H1 (cell line): ENCODE measurements around the gene ANKRD29. TPM values are rescaled to one million over a fixed set of nuclear protein-coding genes. Genes with fewer than 3 reads are reported as not detected.

Source experiments
- CTCF ChIA-PET: fragments of 300-600 bp; sonication (Branson Sonifier 250); formaldehyde crosslinking; loops from one replicate; lab custom pipeline; 2021; ENCODE audit not compliant: partially characterized antibody; lab: Charles Lee
- POLR2A ChIA-PET: fragments of 300-600 bp; sonication (Branson Sonifier 250); formaldehyde crosslinking; loops from one replicate; lab custom pipeline; 2021; ENCODE audit warnings: inconsistent platforms; ENCODE audit not compliant: partially characterized antibody; lab: Charles Lee
- DNase-seq, 2 experiments: peaks; one replicate each; pipeline versions ENCODE4 v3.0.0 to v3.0.0-alpha.2; 2010 to 2022; ENCODE audit warnings: low spot score in 2 of 2, low read depth in 1 of 2, mixed read lengths in 1 of 2
- FAIRE-seq: peaks from 2 replicates; lab custom pipeline; 2011; peaks lifted over from hg19 to GRCh38; lab: Jason Lieb, UNC
- H2AFZ ChIP-seq: 2 replicates; pipeline ENCODE4 v1.8.1; 2012; ENCODE audit warnings: low read length, inconsistent platforms
- H2AK5ac ChIP-seq: 2 replicates; pipeline ENCODE4 v1.6.1; 2013; ENCODE audit warnings: low read depth, low read length
- H2BK120ac ChIP-seq: replicated peaks from 2 replicates; pipeline ENCODE3; 2013; ENCODE audit warnings: low read depth, low read length, inconsistent platforms
- H2BK12ac ChIP-seq: 2 replicates; pipeline ENCODE4 v1.6.1; 2013; ENCODE audit warnings: low read depth, low read length
- H2BK15ac ChIP-seq: 2 replicates; pipeline ENCODE4 v1.6.1; 2013; ENCODE audit warnings: low read length
- H2BK20ac ChIP-seq: 2 replicates; pipeline ENCODE4 v1.6.1; 2013; ENCODE audit warnings: low read length
- H2BK5ac ChIP-seq: 2 replicates; pipeline ENCODE4 v1.6.1; 2013; ENCODE audit warnings: low read depth, low read length
- H3K14ac ChIP-seq: 2 replicates; pipeline ENCODE4 v1.6.1; 2013; ENCODE audit warnings: inconsistent platforms; ENCODE audit not compliant: insufficient read length
- H3K18ac ChIP-seq: 2 replicates; pipeline ENCODE4 v1.6.1; 2013; ENCODE audit warnings: low read length; ENCODE audit errors: extremely low read depth
- H3K23ac ChIP-seq: 2 replicates; pipeline ENCODE4 v1.6.1; 2013; ENCODE audit warnings: inconsistent platforms; ENCODE audit not compliant: insufficient read length
- H3K23me2 ChIP-seq: 2 replicates; pipeline ENCODE4 v1.6.1; 2013; ENCODE audit warnings: low read depth, low read length
- H3K27ac ChIP-seq: 2 replicates; pipeline ENCODE4 v1.6.1; 2011; ENCODE audit warnings: low read depth, low read length, inconsistent platforms
- H3K27me3 ChIP-seq, 4 experiments: replicated peaks in 1 of 4; 1 replicate in 1 of 4; 2 replicates in 3 of 4; pipeline versions ENCODE4 v1.6.1 to v1.8.1; 2011 to 2013; ENCODE audit warnings: low read length in 3 of 4, mild to moderate bottlenecking in 3 of 4, inconsistent platforms in 2 of 4, mixed read lengths in 2 of 4, moderate library complexity in 1 of 4; ENCODE audit not compliant: control insufficient read depth in 3 of 4, insufficient read depth in 3 of 4; ENCODE audit errors: extremely low read depth in 1 of 4
- H3K36me3 ChIP-seq, 4 experiments: 2 replicates each; pipeline versions ENCODE4 v1.6.1 to v1.8.1; 2011 to 2013; ENCODE audit warnings: mild to moderate bottlenecking in 4 of 4, low read length in 3 of 4, moderate library complexity in 2 of 4, control low read depth in 1 of 4, inconsistent platforms in 1 of 4; ENCODE audit not compliant: insufficient read depth in 4 of 4, control insufficient read depth in 2 of 4
- H3K4ac ChIP-seq: replicated peaks from 2 replicates; pipeline ENCODE3; 2013; ENCODE audit warnings: low read length, low read depth, mixed read lengths, inconsistent platforms; ENCODE audit not compliant: insufficient read length
- H3K4me1 ChIP-seq, 4 experiments: replicated peaks in 1 of 4; 1 replicate in 1 of 4; 2 replicates in 3 of 4; pipeline versions ENCODE4 v1.6.1 to v1.8.1; 2011 to 2013; ENCODE audit warnings: low read length in 3 of 4, inconsistent platforms in 2 of 4, mixed read lengths in 1 of 4; ENCODE audit not compliant: insufficient read depth in 4 of 4, control insufficient read depth in 3 of 4
- H3K4me2 ChIP-seq, 2 experiments: 2 replicates each; pipeline versions ENCODE4 v1.6.1 to v1.8.1; 2011 to 2013; ENCODE audit warnings: low read depth in 2 of 2, low read length in 2 of 2, control low read depth in 1 of 2, inconsistent platforms in 1 of 2, mild to moderate bottlenecking in 1 of 2; ENCODE audit not compliant: insufficient read depth in 1 of 2
- H3K4me3 ChIP-seq, 4 experiments: fragments of 200-600, 300-600 bp in 1 of 4; sonication (generic), shearing (Covaris generic), sonication (Bioruptor Twin) in 1 of 4; 2 replicates each; pipeline versions ENCODE4 v1.5.1 to v1.8.1; 2011 to 2016; ENCODE audit warnings: low read length in 4 of 4, low read depth in 3 of 4, control low read depth in 2 of 4, inconsistent platforms in 2 of 4, mild to moderate bottlenecking in 2 of 4, mixed read lengths in 1 of 4, moderate library complexity in 1 of 4; ENCODE audit not compliant: insufficient read depth in 2 of 4; ENCODE audit errors: extremely low read depth in 1 of 4
- H3K56ac ChIP-seq: replicated peaks from 2 replicates; pipeline ENCODE3; 2013; ENCODE audit warnings: low read depth, mild to moderate bottlenecking, mixed read lengths, low read length, inconsistent platforms; ENCODE audit not compliant: insufficient read length
- H3K79me1 ChIP-seq: 2 replicates; pipeline ENCODE4 v1.6.1; 2013; ENCODE audit warnings: low read depth, low read length, control low read depth
- H3K79me2 ChIP-seq, 2 experiments: 2 replicates each; pipeline versions ENCODE4 v1.6.1 to v1.8.1; 2012 to 2013; ENCODE audit warnings: low read length in 2 of 2, mild to moderate bottlenecking in 2 of 2, inconsistent platforms in 1 of 2; ENCODE audit not compliant: insufficient read depth in 2 of 2, control insufficient read depth in 1 of 2
- H3K9ac ChIP-seq, 4 experiments: replicated peaks in 1 of 4; 1 replicate in 1 of 4; 2 replicates in 3 of 4; pipeline versions ENCODE4 v1.6.1 to v1.8.1; 2011 to 2013; ENCODE audit warnings: low read depth in 3 of 4, low read length in 3 of 4, control low read depth in 2 of 4, mild to moderate bottlenecking in 2 of 4, moderate library complexity in 2 of 4, inconsistent platforms in 1 of 4; ENCODE audit errors: extremely low read depth in 1 of 4
- H3K9me3 ChIP-seq, 2 experiments: 2 replicates each; pipeline versions ENCODE4 v1.6.1 to v1.8.1; 2012 to 2013; ENCODE audit warnings: mild to moderate bottlenecking in 2 of 2, moderate library complexity in 2 of 2, control low read depth in 1 of 2, inconsistent platforms in 1 of 2, low read depth in 1 of 2, low read length in 1 of 2, mixed read lengths in 1 of 2; ENCODE audit not compliant: insufficient read depth in 2 of 2
- H4K20me1 ChIP-seq, 2 experiments: replicated peaks in 1 of 2; 2 replicates each; pipeline versions ENCODE3 to v1.8.1; 2011 to 2013; ENCODE audit warnings: inconsistent platforms in 2 of 2, low read length in 2 of 2, mild to moderate bottlenecking in 1 of 2; ENCODE audit not compliant: insufficient read depth in 2 of 2, control insufficient read depth in 1 of 2
- H4K5ac ChIP-seq: 2 replicates; pipeline ENCODE4 v1.6.1; 2013; ENCODE audit warnings: low read length, low read depth, mixed read lengths, inconsistent platforms; ENCODE audit not compliant: insufficient read length
- H4K8ac ChIP-seq: 2 replicates; pipeline ENCODE4 v1.8.0; 2013; ENCODE audit warnings: mild to moderate bottlenecking, moderate library complexity, low read length, inconsistent platforms; ENCODE audit not compliant: insufficient read depth; ENCODE audit errors: extremely low read depth
- H4K91ac ChIP-seq: replicated peaks from 2 replicates; pipeline ENCODE3; 2013; ENCODE audit warnings: low read length, mixed read lengths, inconsistent platforms; ENCODE audit not compliant: insufficient read length
- BRCA1 ChIP-seq: IDR thresholded peaks from 2 replicates; pipeline ENCODE4 v1.6.1; 2012; ENCODE audit warnings: low read depth, low read length, improper control_type of control experiment
- CBX5 ChIP-seq: fragments of 300-800, 300-1000 bp; sonication (generic); IDR thresholded peaks from 2 replicates; pipeline ENCODE4 v1.7.1; 2016; ENCODE audit warnings: antibody characterized with exemption, low read length, low read depth
- EP300 ChIP-seq, 2 experiments: IDR thresholded peaks; 1 replicate in 1 of 2; 2 replicates in 1 of 2; pipeline ENCODE4 v1.6.1; 2011 to 2012; ENCODE audit warnings: low read depth in 2 of 2, low read length in 2 of 2, mild to moderate bottlenecking in 2 of 2, borderline replicate concordance in 1 of 2, inconsistent platforms in 1 of 2, moderate library complexity in 1 of 2
- EZH2 ChIP-seq: fragments of 200-600 bp; sonication (generic); IDR thresholded peaks from 2 replicates; pipeline ENCODE4 v1.7.1; 2012; ENCODE audit warnings: low read depth, mild to moderate bottlenecking, moderate library complexity, low read length, inconsistent platforms; ENCODE audit not compliant: severe bottlenecking
- RXRA ChIP-seq: IDR thresholded peaks from 2 replicates; pipeline ENCODE4 v1.6.1; 2011; ENCODE audit warnings: low read depth, mild to moderate bottlenecking, low read length, moderate library complexity; ENCODE audit not compliant: insufficient read depth
- SAP30 ChIP-seq: fragments of 300-600 bp; sonication (generic); IDR thresholded peaks from 2 replicates; pipeline ENCODE4 v1.7.1; 2012; ENCODE audit warnings: low read length, moderate library complexity, mild to moderate bottlenecking, inconsistent platforms; ENCODE audit not compliant: insufficient read depth, insufficient replicate concordance
- SUZ12 ChIP-seq: fragments of 200-600 bp; sonication (generic); IDR thresholded peaks from 2 replicates; pipeline ENCODE4 v1.6.1; 2012; ENCODE audit warnings: mild to moderate bottlenecking, inconsistent platforms, low read length, moderate library complexity, mixed read lengths
- TCF12 ChIP-seq: IDR thresholded peaks from 2 replicates; pipeline ENCODE4 v1.6.1; 2011; ENCODE audit warnings: low read depth, mild to moderate bottlenecking, low read length
- TEAD4 ChIP-seq: IDR thresholded peaks from 2 replicates; pipeline ENCODE4 v1.6.1; 2012; ENCODE audit warnings: low read depth, low read length, inconsistent platforms, mixed read lengths
- WGBS, 2 experiments: shearing (Covaris generic) in 1 of 2; methylation state at CpG; one replicate each; pipeline versions ENCODE4 v1.1.6 to v1.1.7; 2013 to 2015; ENCODE audit warnings: low lambda C conversion rate in 2 of 2, mixed read lengths in 2 of 2, inconsistent platforms in 1 of 2, low coverage in 1 of 2, missing lambda C conversion rate in 1 of 2; ENCODE audit not compliant: insufficient replicate concordance in 2 of 2, insufficient coverage in 1 of 2, insufficient read length in 1 of 2; ENCODE audit errors: extremely low coverage in 1 of 2, missing lambda C conversion rate in 1 of 2; 5-methylcytosine and 5-hydroxymethylcytosine counted together
- polyA plus RNA-seq, 7 experiments: library from polyadenylated mRNA; depleted of rRNA in 3 of 7; stranded (reverse) in 5 of 7; unstranded in 2 of 7; fragments of >200 nt in 5 of 7; fragments of 200-250 nt in 2 of 7; gene quantifications; 1 replicate in 5 of 7; 2 replicates in 1 of 7; 4 replicates in 1 of 7; pipeline versions ENCODE4 v1.2.1 to v1.2.3, GENCODE V29; 2011 to 2013; ENCODE audit warnings: missing spikeins in 2 of 7, mixed read lengths in 2 of 7
- total RNA-seq: library from RNA; stranded (reverse); fragmentation: NEBNext Ultra II Directional; extraction: Animal tissue kit (Norgen Biotek cat#: 25700); gene quantifications from 2 replicates; pipeline ENCODE4 v1.2.1, GENCODE V29; 2021
- TF ChIP-seq, protein P1 (sequence below): IDR thresholded peaks from 2 replicates; pipeline ENCODE4 v1.6.1; 2011; ENCODE audit warnings: low read length, improper control_type of control experiment
- TF ChIP-seq, protein P2 (sequence below): IDR thresholded peaks from 2 replicates; pipeline ENCODE4 v1.6.1; 2012; ENCODE audit warnings: inconsistent platforms

The ANKRD29 gene
- total and polyA plus RNA-seq, 2 of the 8 experiments (the other 6 are each of a cell fraction or from before 2014, with no cell fraction given) = 3.0 to 7.3 TPM

DNA sequence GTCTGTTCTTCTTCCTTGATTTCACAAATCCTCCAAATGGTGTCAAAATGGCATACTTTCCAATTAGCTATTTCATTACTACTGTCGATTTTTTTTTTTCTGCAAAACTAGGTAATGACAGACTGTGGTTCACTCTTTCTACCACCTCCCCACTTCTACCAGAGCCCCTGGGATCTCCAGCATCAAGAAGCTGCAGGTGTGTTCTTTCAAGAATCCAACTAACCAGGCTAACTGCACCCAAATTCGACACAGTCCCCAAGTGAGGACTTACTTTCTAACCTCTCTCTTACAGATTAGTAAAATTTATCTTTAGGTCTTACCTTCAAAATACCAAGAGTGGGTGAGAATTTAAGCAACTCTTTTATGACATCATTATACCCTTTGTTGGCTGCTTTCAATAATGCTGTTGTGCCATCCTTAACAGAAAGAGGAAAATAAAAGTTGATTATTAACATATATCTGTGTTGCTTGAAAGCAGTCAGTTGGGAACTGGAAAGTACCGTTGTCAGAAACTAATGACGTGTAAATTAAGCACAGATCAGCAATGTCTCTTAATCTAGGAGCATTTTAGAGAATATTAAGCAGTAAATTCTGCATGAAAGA, 45.2 kb downstream of the ANKRD29 start:
- Histone ChIP-seq H3K23ac (no peak overlapping the region), H3K4me3 (no peak overlapping the region), H4K5ac (no peak overlapping the region), H2BK15ac (no peak overlapping the region), H3K23me2 (peaks cover 11% of the 10 kb centered on the region; the same call in 1 of the 2 replicates), H3K4me1 (peaks cover 0 to 6% (median 2%) of the 10 kb centered on the region in 4 experiments; a peak in 4 of 7 replicates), H3K18ac (no peak overlapping the region), H3K36me3 (no peaks in the 10 kb centered on the region), H3K4me2 (no peak overlapping the region), H3K14ac (no peak overlapping the region), H3K27me3 (peaks cover 5 to 25% (median 17%) of the 10 kb centered on the region in 4 experiments), H4K8ac (no peak overlapping the region), H2BK20ac (no peak overlapping the region), H3K56ac (no peak overlapping the region), H3K27ac (no peak overlapping the region), H4K91ac (no peak overlapping the region), H3K79me2 (no peaks in the 10 kb centered on the region), H2BK120ac (no peak overlapping the region), H3K4ac (no peak overlapping the region), H2BK5ac (no peak overlapping the region), H2BK12ac (no peak overlapping the region), H3K79me1 (no peaks in the 10 kb centered on the region), H2AFZ (no peak overlapping the region), H3K9me3 (no peaks in the 10 kb centered on the region), H2AK5ac (no peak overlapping the region), H3K9ac (no peak overlapping the region), H4K20me1 (no peaks in the 10 kb centered on the region)
- no peak for DNase-seq
- ChIA-PET POLR2A (interaction anchor here (1.6 kb wide), 1 partner anchor 10 kb away, joined by 4 read pairs; no protein-coding TSS in a partner anchor), CTCF (interaction anchor here (0.8 to 1.8 kb wide), 3 partner anchors 86 to 194 kb away, joined by 4 to 9 read pairs (median 8); no protein-coding TSS in a partner anchor)
- FAIRE-seq = no peak
- WGBS, 2 experiments = 73% methylated on average over 4 of the region's 4 CpGs; no CpG with 5 or more reads in 1 of the 2 experiments
- TF ChIP-seq TCF12 (no peak), SUZ12 (no peak), EZH2 (no peak), BRCA1 (no peak), SAP30 (no peak), CBX5 (no peak), EP300 (IDR thresholded peaks at IDR 0.05; ENCODE audit: borderline replicate concordance in 1 of 2, low read depth in 2 of 2, low read length in 2 of 2) (no peak), TEAD4 (no peak), RXRA (no peak)
- TF ChIP-seq, protein P1, sequence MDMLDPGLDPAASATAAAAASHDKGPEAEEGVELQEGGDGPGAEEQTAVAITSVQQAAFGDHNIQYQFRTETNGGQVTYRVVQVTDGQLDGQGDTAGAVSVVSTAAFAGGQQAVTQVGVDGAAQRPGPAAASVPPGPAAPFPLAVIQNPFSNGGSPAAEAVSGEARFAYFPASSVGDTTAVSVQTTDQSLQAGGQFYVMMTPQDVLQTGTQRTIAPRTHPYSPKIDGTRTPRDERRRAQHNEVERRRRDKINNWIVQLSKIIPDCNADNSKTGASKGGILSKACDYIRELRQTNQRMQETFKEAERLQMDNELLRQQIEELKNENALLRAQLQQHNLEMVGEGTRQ = no peak
- TF ChIP-seq, protein P2, sequence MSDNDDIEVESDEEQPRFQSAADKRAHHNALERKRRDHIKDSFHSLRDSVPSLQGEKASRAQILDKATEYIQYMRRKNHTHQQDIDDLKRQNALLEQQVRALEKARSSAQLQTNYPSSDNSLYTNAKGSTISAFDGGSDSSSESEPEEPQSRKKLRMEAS = no peak
